GM21786 (cell line): Measurements from ENCODE around the gene SIRT5.

Source experiments
- ATAC-seq: cut with Tn5 transposase; IDR thresholded peaks from one replicate; pipeline ENCODE4 v1.9.1; 2021; ENCODE audit not compliant: unreplicated experiment

Gene SIRT5

DNA sequence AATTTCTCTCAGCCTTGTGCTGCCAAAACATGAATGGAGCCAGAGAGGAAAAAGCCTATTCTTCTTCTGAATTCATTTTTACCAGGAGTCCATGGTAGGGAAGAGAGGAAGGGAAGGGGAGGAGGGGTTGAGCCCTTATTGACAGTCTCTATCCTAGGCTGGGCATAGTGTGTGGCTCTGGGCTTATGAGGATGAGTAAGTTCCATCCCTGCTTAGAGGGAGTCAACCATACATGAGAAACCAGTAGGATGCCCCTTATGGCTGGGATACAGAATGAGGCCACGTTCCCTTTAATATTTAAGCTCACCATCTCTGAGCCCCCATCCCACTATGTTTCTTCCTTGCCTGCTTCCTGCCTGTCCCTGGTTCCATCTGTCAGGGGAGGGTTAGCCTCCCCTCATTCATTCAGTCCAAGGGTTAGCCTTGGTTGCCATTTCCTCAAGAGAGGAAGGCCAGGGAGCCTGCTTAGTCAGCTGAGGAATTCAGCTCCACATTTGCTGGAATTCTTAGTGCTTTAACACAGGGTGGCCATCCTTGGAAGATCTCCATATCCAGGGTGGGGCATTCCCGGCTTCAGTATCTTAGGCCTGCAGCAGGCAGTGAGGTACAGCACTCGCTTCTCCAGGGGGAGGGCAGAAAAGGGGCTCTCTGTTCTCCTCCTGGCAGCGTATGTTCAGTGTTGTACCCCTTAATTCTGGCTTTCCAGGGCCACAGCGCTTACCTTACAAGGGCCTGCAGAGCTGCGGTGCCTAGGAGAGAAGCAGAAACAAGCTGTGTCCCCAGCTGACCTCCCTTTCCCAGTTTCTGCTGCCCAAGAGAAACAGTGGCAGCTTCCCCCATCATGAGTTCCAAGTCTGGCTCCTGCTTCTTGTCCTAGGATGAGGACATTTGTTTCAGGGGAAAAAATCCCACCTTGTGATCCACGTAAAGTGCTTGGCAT lies 12.5 kb downstream of the SIRT5 start:
- ATAC-seq = no peak

DNA sequence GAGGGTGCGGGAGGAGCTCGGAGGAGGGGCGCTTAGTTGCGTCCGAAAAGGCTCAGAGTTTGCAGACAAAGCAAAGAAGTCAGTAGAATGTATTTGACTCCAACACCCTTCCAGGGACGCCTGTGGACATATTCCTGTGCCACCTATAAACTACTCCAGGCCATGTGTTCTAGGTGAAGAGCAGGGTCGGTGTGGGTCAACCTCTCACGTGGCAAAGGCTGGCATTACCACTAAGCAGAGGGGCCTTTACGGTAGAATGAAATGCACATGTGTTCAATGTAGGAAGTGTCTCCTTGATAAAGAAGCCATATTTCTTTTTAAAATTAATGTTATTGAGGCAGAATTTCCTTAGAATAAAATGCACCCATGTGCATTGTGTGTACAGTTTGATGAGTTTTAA lies 15.4 kb downstream of the SIRT5 start:
- no peak for ATAC-seq

DNA sequence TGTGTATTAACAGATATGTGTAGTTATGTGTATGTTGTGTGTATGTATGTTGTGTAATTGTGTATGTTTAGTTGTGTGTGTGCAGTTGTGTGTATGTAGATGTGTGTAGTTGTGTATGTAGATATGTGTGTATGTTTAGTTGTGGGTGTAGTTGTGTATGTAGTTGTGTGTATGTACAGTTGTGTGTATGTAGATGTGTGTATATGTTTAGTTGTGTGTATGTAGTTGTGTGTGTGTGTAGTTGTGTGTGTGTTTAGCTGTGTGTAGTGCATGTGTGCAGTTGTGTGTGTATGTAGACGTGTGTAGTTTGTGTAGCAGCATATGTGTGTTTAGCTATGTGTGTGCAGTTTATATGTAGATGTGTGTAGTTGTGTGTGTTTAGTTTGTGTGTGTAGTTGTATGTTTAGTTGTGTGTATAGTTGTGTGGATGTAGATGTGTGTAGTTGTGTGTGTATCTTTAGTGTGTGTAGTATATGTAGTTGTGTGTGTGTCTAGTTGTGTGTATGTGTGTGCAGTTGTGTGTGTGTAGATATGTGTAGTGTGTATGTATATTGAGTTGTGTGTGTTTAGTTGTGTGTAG lies 16.3 kb downstream of the SIRT5 start:
- ATAC-seq = no peak

DNA sequence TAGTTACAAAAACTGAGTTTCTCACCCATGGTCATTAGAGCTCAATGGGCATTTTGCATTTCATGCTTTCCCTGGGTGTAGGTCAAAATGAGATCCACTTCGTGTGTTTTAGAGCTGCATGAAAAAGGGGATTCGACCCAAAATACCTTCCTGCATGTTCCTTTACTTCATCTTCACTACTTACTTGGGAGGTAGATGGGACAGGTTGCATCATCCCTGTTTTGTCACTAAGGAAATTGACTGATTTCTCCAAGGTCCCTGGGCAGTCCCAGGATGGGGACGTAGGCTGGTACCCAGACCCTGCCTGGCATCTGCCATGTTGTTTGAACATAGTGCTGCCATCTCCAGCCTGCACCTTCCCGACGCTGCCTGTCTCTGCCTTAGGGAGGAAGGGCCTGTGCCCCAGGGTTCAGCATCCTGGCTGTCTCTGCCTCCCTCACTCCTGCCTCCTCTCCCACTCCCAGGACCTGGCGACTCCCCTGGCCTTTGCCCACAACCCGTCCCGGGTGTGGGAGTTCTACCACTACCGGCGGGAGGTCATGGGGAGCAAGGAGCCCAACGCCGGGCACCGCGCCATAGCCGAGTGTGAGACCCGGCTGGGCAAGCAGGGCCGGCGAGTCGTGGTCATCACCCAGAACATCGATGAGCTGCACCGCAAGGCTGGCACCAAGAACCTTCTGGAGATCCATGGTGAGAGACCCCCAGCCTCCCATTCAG lies 17.0 kb downstream of the SIRT5 start:
- ATAC-seq = no peak

DNA sequence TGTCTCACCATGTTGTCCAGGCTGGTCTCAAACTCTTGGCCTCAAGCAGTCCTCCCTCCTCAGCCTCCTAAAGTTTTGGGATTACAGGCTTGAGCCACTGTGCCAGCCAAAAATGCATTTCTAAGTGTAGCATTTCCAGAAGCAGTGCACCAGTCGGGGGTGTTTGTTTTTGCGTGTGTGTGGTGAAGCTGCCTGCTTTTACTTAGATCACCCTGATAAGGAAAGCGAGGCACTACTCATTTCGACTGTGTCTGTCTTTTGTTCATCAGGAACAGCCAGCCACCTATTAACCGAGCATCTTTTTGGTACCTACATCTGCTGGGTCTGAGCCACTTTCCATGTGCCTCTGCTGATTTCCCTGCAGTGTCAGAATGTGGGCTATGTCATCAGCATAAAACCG lies 18.7 kb downstream of the SIRT5 start:
- no peak for ATAC-seq

DNA sequence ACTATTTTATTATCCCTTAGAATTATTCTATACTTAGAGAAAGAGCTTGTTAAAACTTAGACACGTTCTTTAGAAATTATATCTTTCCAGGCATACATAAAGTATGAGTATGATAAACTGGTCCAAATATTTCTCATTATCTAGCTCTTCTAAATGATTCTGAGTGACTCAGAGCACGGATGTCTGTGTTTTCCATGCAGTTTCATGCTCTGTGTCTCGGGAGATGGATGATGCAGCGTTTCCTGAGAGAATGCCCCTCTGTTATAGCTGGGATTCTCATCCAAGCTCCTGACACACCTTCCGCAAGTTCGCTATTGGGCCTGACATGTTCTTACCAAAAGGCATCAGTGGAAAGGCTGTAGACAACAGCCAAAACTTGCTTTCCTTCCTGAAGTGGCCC lies 19.3 kb downstream of the SIRT5 start:
- no peak for ATAC-seq

DNA sequence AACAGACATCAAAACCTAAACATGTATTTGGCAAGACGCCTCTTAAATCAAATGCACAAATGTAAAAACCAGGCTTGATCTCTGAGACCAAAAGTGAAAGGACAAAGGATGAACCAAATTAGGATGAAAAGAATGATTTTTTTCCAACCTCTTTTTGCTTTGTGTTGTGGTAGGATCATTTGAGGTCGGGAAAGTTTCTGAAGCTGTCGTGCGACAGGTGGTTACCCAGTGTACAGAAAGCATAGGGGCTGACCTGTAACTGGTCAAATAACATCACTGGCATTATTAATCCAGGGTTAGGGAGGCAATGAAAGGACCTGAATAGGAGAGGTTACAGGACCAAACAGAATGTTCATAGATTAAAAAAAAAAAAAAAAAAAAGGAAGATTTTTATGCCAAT lies 22.7 kb downstream of the SIRT5 start:
- ATAC-seq = no peak

DNA sequence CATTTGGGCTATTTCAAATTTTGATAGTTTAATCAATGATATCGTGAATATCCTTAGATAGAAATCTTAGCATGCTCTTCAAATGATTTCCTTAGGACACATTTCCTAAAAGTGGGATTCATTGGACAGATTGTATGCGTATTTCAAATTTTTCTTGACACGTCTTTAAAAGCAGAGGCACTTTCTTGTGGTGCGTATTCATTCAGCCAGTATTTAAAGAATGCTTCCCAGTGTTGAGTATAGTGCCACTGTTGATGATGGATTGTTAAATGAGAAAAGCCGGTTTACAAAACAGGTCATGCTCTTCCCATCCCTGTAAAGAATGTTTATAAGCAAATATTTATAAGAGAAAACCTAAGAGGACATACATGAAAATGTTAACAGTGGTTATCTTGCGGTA lies 25.6 kb downstream of the SIRT5 start:
- ATAC-seq = no peak

DNA sequence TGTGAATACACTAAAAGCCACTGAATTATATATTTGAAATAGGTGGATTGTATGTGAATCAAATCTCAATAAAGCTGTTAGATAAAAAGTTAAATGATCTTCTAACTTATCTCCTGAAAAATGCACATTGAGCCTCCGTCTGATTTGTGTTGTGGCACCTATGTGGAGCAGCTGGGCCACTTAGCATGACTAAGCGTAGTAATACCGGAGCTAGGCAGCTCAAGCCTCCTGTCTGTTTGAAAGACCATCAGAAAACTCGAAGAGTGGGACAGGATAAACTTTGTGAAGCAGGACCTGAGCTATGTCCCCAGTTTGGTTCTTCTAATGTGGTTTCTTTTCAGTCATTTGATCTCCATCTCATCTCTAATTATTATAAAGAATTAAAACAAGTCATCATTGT lies 29.7 kb downstream of the SIRT5 start:
- no peak for ATAC-seq

DNA sequence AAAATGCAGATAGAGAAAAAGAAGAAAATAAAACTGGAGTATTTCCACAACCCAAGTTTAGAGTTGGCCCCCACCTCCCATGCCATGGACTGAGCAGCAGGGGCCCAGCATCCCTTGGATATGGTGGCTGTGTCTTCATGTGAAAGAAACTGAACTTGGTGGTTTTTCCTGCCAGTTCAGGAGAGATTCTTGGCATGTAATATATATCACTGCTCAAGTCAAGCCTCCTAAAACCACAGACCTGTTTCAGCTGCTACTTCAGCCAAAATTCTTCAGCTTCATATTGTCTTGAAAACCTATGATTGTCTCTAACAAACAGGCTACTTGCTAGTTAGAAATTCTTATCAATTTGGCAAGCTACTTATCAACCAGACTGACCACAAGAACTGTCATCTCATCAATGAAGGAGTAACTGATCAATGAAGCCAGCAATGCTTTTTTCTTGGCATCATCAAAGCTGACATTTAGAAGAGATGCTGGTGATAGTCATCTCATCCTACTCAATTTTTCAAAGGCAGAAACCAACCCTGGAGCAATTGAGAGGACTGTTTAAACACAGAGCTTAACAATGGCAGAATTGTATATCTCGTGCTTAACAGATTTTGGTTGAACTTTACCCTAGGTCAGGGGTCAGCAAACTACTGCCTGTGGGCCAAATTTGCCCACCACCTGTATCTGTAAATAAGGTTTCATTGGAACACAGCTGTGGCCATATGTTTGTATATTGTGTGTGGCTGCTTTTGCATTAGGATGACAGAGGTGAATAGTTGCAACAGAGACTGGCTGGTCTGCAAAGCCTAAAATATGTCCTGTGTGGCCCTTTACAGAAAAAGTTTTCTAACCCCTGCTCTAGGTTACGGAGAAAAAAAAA lies 30.4 kb downstream of the SIRT5 start:
- no peak for ATAC-seq

DNA sequence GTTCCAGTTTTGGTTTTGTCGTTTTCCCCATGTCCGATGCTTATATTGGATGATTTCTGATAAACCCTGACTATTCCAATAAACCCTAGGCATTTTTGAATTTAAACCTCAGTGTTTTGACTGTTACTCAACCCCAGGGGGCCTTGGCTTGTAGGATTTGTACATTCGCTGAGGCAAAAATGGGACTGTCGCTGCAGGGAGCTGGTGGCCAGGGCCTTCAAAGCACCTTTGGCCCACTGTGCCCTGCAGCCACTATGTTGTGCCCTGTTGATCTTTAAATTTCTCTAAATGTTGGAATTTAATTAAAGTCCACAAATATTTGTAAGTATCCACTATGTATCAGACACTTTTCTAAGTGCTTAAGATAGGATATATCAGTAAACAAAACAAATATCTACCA lies 31.2 kb downstream of the SIRT5 start:
- ATAC-seq = no peak

DNA sequence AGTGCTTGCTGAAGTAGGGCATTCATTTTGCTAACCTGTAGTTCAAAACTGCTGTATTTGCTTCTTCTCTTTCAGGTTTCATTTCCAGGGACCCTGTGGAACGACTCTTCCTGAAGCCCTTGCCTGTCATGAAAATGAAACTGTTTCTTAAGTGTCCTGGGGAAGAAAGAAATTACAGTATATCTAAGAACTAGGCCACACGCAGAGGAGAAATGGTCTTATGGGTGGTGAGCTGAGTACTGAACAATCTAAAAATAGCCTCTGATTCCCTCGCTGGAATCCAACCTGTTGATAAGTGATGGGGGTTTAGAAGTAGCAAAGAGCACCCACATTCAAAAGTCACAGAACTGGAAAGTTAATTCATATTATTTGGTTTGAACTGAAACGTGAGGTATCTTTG lies 37.3 kb downstream of the SIRT5 start:
- ATAC-seq = no peak

DNA sequence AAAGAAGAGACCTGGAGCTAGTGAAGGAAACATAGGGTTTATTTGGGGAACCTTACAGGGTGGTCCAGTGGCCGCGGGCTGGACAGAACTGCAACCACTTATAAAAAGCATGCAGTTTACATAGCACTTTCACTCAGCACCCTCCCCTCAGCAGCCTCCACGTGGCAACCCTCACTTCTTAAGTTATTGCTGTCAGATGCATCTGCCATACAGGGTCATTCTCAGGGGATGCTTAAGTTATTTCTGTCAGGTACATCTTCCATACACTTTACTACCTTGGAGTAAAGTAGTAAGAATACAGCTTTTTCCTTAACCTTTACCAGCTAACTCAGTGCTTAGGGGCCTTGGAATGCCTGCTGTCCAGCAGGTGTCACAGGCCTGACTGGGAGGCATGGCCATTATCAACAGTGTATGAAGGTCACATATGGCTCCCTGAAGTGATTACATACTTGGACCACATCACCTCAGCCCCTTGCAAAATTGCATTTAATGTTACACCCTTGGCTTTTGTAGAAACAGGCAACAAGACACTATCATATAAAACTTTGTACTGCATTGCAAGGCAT lies 38.7 kb downstream of the SIRT5 start:
- ATAC-seq = no peak

DNA sequence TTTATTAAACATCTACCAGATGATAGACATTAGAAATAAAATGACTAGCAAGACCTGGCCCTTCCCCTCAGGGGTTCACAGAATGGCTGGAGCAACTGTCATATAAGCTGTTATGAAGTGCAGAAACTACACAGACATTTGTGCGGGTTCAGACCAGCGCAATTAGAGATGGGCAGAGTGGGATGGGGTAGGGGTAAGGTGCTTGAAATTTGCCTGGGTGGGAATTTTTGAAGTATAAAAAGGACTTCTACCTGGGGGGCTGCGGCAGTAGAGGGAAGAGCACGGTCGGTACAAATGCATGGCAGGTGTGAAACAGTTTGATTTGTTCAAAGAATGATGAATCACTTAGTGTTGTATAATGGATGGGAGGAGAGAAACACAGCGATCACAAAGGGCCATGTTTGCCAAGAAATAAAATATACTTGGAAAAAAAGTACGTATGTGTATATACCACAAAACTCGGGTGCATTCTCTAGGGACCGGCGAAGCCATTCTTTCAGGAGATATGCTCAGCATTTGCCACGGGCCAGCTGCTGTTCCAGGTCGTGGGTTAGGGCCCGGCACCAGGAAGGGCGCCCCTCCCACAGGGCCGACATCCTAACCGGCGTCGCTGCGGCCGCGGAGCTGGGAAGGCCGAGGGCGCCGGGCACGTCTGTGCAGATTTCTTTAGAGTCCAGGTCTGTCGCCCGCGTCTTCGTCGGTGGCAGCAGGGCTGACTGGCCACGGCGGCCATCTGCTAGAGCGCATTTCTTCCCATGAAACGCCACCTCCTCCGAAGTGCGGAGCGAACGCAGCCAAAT lies 39.9 kb downstream of the SIRT5 start:
- ATAC-seq = peak; percentile 10

DNA sequence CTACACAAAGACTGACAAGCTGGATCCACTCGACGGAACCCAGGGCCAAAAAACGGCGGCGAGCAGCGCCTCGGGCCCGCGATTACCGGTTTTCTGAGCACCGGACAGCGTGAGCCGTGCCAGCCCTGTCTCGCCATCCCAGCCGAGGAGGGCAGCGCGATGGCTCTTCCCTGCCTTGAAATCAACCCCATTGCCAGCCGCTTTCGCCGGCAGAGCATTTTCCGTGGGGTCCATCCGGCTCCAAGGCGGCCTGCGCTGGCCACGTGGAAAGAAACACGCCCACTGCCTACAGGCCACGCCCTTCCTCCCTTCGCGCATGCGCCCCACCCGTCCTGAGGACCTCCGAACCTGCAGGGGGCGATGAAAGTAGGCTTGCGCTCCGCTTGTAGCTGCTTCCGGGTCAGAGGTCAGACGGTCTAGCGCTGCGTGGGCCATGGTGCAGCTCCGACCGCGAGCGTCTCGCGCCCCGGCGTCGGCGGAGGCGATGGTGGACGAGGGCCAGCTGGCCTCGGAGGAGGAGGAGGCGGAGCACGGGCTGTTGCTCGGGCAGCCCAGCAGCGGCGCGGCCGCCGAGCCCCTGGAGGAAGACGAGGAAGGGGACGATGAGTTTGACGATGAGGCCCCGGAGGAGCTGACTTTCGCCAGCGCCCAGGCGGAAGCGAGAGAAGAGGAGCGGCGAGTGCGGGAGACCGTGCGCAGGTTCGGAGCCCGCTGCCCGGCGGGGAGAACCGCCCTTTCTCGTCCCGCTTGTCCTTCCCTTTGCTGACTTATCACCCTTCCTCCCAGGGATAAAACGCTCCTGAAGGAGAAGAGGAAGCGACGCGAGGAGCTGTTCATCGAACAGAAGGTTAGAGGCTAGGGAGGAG lies 40.8 kb downstream of the SIRT5 start, which contains the start of gene NOL7:
Gene NOL7, plus strand, starts transcription at position 410 of the 866 bp plus-strand sequence. Its CDS starts 24 bp downstream, at position 434.
- peak; percentile 87 for ATAC-seq

DNA sequence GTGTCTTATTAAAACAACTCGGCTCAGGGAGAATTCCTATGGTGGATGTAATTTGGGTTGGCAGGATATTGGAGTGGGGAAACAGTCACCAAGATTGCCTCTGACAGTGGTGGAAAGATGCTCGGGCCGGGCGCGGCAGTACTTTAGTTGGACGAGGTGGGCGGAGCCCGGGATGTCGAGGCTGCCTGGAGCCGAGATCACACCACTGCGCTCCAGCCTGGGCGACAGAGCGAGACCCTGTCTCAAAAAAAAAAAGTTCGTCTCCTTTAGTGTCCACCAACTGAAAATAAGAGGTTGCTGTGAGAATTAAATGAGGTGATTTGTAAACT lies 41.4 kb downstream of the SIRT5 start:
- no peak for ATAC-seq

DNA sequence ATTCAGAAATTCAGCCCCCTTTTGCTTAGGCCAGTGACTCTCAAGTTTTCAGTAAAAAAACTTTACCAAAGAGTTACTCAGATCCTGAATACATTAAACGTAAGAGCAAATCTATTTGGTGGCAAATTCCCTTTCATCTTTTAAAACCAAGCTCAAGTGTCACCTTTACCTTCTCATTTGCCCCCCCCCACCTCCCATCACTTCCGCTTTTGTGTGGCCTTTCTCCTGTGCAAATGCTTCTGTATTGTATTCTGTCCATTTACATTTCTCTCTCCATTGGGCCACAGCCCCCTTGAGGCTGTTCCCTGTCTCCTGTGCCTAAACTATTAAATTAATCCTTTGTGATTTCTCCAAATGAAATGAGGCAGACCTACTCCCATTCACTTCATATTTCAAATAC lies 42.7 kb downstream of the SIRT5 start:
- ATAC-seq = no peak

DNA sequence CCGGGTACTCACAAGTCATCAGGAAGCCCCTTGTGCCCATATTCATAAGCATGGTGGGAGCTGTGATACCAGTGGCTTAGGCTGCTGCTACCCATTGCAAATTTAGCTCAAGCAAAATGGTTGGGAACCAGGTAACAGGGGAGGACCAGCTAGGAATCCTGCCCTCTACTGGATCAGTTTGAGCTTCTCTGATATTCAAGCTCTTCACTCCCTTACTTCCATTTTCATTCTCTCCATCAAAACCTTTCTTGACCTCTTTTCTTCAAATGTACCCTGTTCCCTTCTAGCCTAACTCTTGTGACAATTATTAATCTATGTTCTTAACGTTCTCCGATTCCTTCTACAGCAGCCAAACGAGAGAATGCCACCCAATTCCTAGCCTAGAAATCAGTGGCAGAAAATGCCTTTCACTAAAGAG lies 50.5 kb downstream of the SIRT5 start:
- ATAC-seq = no peak
